Right lobe of liver (tissue), 6 donors: ENCODE results near the gene ZNF45. TPM values are rescaled to one million over a fixed set of nuclear protein-coding genes. Genes with fewer than 3 reads are reported as not detected.

Source experiments
- ATAC-seq, 4 donors: fragments of 200-7000 bp; cut with Tn5 transposase; one replicate each; pipeline ENCODE4 v1.9.1; 2020; ENCODE audit warnings: mild to moderate bottlenecking in 4 of 4, moderate library complexity in 4 of 4
- DNase-seq, 3 donors: peaks; one replicate each; pipeline ENCODE4 v3.0.0-alpha.2; 2020
- H3K27ac ChIP-seq, 3 donors: fragments of 200-600 bp; one replicate each; pipeline ENCODE4 v1.8.0; 2022
- H3K27me3 ChIP-seq, 2 donors: fragments of 200-600 bp; one replicate each; pipeline ENCODE4 v1.8.0; 2022
- H3K36me3 ChIP-seq, 4 donors: fragments of 200-600 bp; sonication (generic) in 1 of 4; one replicate each; pipeline versions ENCODE4 v1.5.1 to v1.8.0; 2017 to 2022; ENCODE audit warnings: control low read depth in 1 of 4
- H3K4me1 ChIP-seq, 4 donors: fragments of 200-600 bp; sonication (generic) in 1 of 4; one replicate each; pipeline versions ENCODE4 v1.5.1 to v1.8.0; 2017 to 2022; ENCODE audit warnings: control low read depth in 1 of 4
- H3K4me3 ChIP-seq, 3 donors: fragments of 200-600 bp; one replicate each; pipeline ENCODE4 v1.8.0; 2022
- H3K9me3 ChIP-seq, 4 donors: fragments of 200-600 bp; sonication (generic) in 1 of 4; one replicate each; pipeline versions ENCODE4 v1.5.1 to v1.8.0; 2017 to 2022; ENCODE audit warnings: control low read depth in 1 of 4
- CTCF ChIP-seq, 4 donors: fragments of 200-600 bp in 3 of 4; fragments of 450-650 bp in 1 of 4; IDR thresholded peaks; one replicate each; pipeline versions ENCODE4 v1.5.1 to v1.8.0; 2016 to 2022; ENCODE audit warnings: antibody characterized with exemption in 4 of 4, mild to moderate bottlenecking in 2 of 4
- POLR2A ChIP-seq: fragments of 450-650 bp; IDR thresholded peaks from one replicate; pipeline ENCODE4 v1.6.1; 2017; ENCODE audit warnings: antibody characterized with exemption, mild to moderate bottlenecking
- WGBS: methylation state at CpG from one replicate; pipeline ENCODE4 v1.1.6; 2018; ENCODE audit warnings: low coverage, low lambda C conversion rate; ENCODE audit not compliant: insufficient coverage; ENCODE audit errors: missing lambda C conversion rate; 5-methylcytosine and 5-hydroxymethylcytosine counted together
- intact Hi-C, 2 donors: fragments of 100-400 bp; cut with DNase I; formaldehyde crosslinking; loops; one replicate each; pipeline versions ENCODE4 v1.11.2 to v1.14.1; 2022
- total RNA-seq, 6 experiments: library from RNA; depleted of rRNA in 2 of 6; stranded (reverse); fragments of >200 nt in 2 of 6; fragmentation: NEBNext Ultra II Directional in 3 of 6; extraction: Animal tissue kit (Norgen Biotek cat#: 25700) in 3 of 6; gene quantifications; one replicate each; pipeline versions ENCODE4 v1.1.0 to v1.2.4, GENCODE V29; 2016 to 2023
- donor health status: DM: no; HTN: yes; CAD: no.
- donor health status: DM: no; HTN: no; CAD: no.
- donor health status: DM: no; HTN: no; CAD: no.
- donor health status: DM: no; HTN: yes; CAD: no.
- donor health status: DM: no; HTN: yes; CAD: no.

Gene ZNF45
- total RNA-seq, 6 experiments from 2014 or later = 2.9 to 5.4 (median 4.7) TPM

GRCh38 chr19:43901395-43902390, 33.4 kb downstream of the ZNF45 start:
- intact Hi-C loops = no loop called here
- Histone ChIP-seq H3K27me3 (no peaks in the 10 kb centered on the region), H3K9me3 (peaks cover 0 to 4% (median 0%) of the 10 kb centered on the region in 4 donors), H3K27ac (no peak overlapping the region), H3K4me3 (peak overlapping the region; percentile 42 to 59 (median 48)), H3K36me3 (peaks cover 0 to 2% (median 0%) of the 10 kb centered on the region in 4 donors), H3K4me1 (no peaks in the 10 kb centered on the region)
- WGBS = 22% methylated on average over 16 of the region's 39 CpGs
- no peak for TF ChIP-seq CTCF (IDR thresholded peaks at IDR 0.05)
- no peak for TF ChIP-seq POLR2A
- ATAC-seq (peak; percentile 97 to 100 (median 100)), DNase-seq (peak; percentile 79 to 88 (median 84))

GRCh38 chr19:43895727-43896308, 39.3 kb downstream of the ZNF45 start:
- no peaks in the 10 kb centered on the region for H3K36me3 ChIP-seq
- no peaks in the 10 kb centered on the region for H3K27me3 ChIP-seq
- H3K27ac ChIP-seq = no peak overlapping the region
- H3K9me3 ChIP-seq = peaks cover 0 to 7% (median 3%) of the 10 kb centered on the region in 4 donors
- DNase-seq = no peak
- no peak overlapping the region for H3K4me3 ChIP-seq
- 100% methylated on average over 2 of the region's 2 CpGs for WGBS
- intact Hi-C loops = no loop called here
- no peak for TF ChIP-seq POLR2A
- TF ChIP-seq CTCF (IDR thresholded peaks at IDR 0.05) = no peak
- no peak for ATAC-seq
- no peaks in the 10 kb centered on the region for H3K4me1 ChIP-seq

- no peaks in the 10 kb centered on the region for H3K4me1 ChIP-seq
- WGBS = 78% methylated on average over 2 of the region's 2 CpGs
- H3K36me3 ChIP-seq = no peaks in the 10 kb centered on the region
- H3K27ac ChIP-seq = no peak within 1 kb of the TSS
- no peaks in the 10 kb centered on the region for H3K27me3 ChIP-seq
- ATAC-seq (no peak), DNase-seq (no peak)
- no peak for TF ChIP-seq POLR2A
- TF ChIP-seq CTCF (IDR thresholded peaks at IDR 0.05) = no peak
- intact Hi-C loops = no loop called here
- no peak within 1 kb of the TSS for H3K4me3 ChIP-seq
- H3K9me3 ChIP-seq = peaks cover 0 to 25% (median 7%) of the 10 kb centered on the region in 4 donors
Observed at GRCh38 chr19:43883864-43884263, 51.2 kb downstream of the ZNF45 start, which contains the start of gene ZNF404. TSS of gene ZNF404 (minus strand) at chr19:43883964.

GRCh38 chr19:43880483-43880882, 54.6 kb downstream of the ZNF45 start:
- TF ChIP-seq POLR2A = no peak
- no peak for TF ChIP-seq CTCF (IDR thresholded peaks at IDR 0.05)
- Histone ChIP-seq H3K36me3 (no peaks in the 10 kb centered on the region), H3K9me3 (peaks cover 0 to 39% (median 7%) of the 10 kb centered on the region in 4 donors), H3K4me1 (no peaks in the 10 kb centered on the region), H3K4me3 (no peak overlapping the region), H3K27me3 (no peaks in the 10 kb centered on the region), H3K27ac (no peak overlapping the region)
- ATAC-seq = no peak
- intact Hi-C loops = no loop called here
- 85% methylated on average over 5 of the region's 5 CpGs for WGBS
- no peak for DNase-seq
